NCI-H146 (cell line): ENCODE data around the gene TSC1.
"Not testable (repeated sequence)": the region's sequence is repeated elsewhere in the genome, so short reads cannot be mapped to it uniquely, and the experiment has no call there.

Source experiments
- DNase-seq: peaks from one replicate; lab custom pipeline; 2025; lab: John Stamatoyannopoulos, UW

The TSC1 gene

GRCh38 chr9:132944294-132945185 is at the start of gene TSC1:
TSS of gene TSC1 (minus strand) at chr9:132944616. CDS start at chr9:132928872, 15,744 bp downstream.
- DNase-seq: peak; percentile 91

GRCh38 chr9:132993511-132993939 is 49.1 kb upstream of the TSC1 start:
- no peak for DNase-seq

- no peak for DNase-seq
Observed at GRCh38 chr9:132991351-132992300, 47.2 kb upstream of the TSC1 start.

GRCh38 chr9:132990781-132991180 is 46.4 kb upstream of the TSC1 start:
- peak; percentile 33 for DNase-seq

- DNase-seq: not testable (repeated sequence)
Observed at GRCh38 chr9:132989998-132990557, 45.7 kb upstream of the TSC1 start.

- peak; percentile 58 for DNase-seq
Observed at GRCh38 chr9:132989414-132989996, 45.1 kb upstream of the TSC1 start.

GRCh38 chr9:132989014-132989310 is 44.5 kb upstream of the TSC1 start:
- no peak for DNase-seq

- no peak for DNase-seq
Observed at GRCh38 chr9:132988244-132989013, 44.0 kb upstream of the TSC1 start.

- no peak for DNase-seq
Observed at GRCh38 chr9:132986640-132987620, 42.5 kb upstream of the TSC1 start.

GRCh38 chr9:132986114-132986513 is 41.7 kb upstream of the TSC1 start:
- DNase-seq: no peak

- DNase-seq: no peak
Observed at GRCh38 chr9:132985489-132985888, 41.1 kb upstream of the TSC1 start.

GRCh38 chr9:132985071-132985350 is 40.6 kb upstream of the TSC1 start:
- no peak for DNase-seq

- no peak for DNase-seq
Observed at GRCh38 chr9:132984202-132985070, 40.0 kb upstream of the TSC1 start.

- no peak for DNase-seq
Observed at GRCh38 chr9:132983491-132984201, 39.2 kb upstream of the TSC1 start.

GRCh38 chr9:132982458-132982857 is 38.0 kb upstream of the TSC1 start:
- DNase-seq: no peak

GRCh38 chr9:132980157-132980556 is 35.7 kb upstream of the TSC1 start:
- DNase-seq: no peak

GRCh38 chr9:132978451-132979131 is 34.2 kb upstream of the TSC1 start, which contains the start of gene GFI1B:
TSS of gene GFI1B (plus strand) at chr9:132978694. CDS start at chr9:132986679, 7,985 bp downstream.
- peak; percentile 48 for DNase-seq

- no peak for DNase-seq
Observed at GRCh38 chr9:132978112-132978450, 33.7 kb upstream of the TSC1 start.
